ENCODE data around the gene TMEM138. TPM values are rescaled to one million over a fixed set of nuclear protein-coding genes. Genes with fewer than 3 reads are reported as not detected.

Gene TMEM138
- total RNA-seq, 1 experiment from 2014 or later, result 43.6 TPM

- Histone ChIP-seq H2BK12ac (ENCODE audit: insufficient read length, low read depth, low read length) (no peak within 1 kb of the TSS), H4K5ac (ENCODE audit: insufficient read length, low read depth, low read length) (peak within 1 kb of the TSS; percentile 90), H2BK5ac (ENCODE audit: insufficient read length, low read length) (peak within 1 kb of the TSS; percentile 79), H3K27ac (ENCODE audit: insufficient read length, low read depth, low read length) (peak within 1 kb of the TSS; percentile 78), H2BK15ac (ENCODE audit: low read depth, low read length) (no peak within 1 kb of the TSS), H3T11ph (ENCODE audit: low read length) (no peak within 1 kb of the TSS), H2AFZ (ENCODE audit: low read length) (no peak within 1 kb of the TSS), H4K20me1 (ENCODE audit: control insufficient read depth, insufficient read depth, insufficient read length) (no peaks in the 10 kb centered on the region), H3K79me2 (ENCODE audit: insufficient read depth, low read length) (peaks cover 25% of the 10 kb centered on the region), H3K27me3 (ENCODE audit: insufficient read depth, low read length) (no peaks in the 10 kb centered on the region), H3K23me2 (ENCODE audit: insufficient read length, low read depth, low read length, poor library complexity, severe bottlenecking) (peaks cover 13% of the 10 kb centered on the region), H2BK120ac (ENCODE audit: low read depth, low read length, poor library complexity, severe bottlenecking) (no peak within 1 kb of the TSS), H3K4ac (ENCODE audit: low read depth, low read length) (peak within 1 kb of the TSS; percentile 44), H2BK20ac (ENCODE audit: low read depth, low read length, poor library complexity, severe bottlenecking) (no peak within 1 kb of the TSS), H3K14ac (ENCODE audit: insufficient read depth, low read length) (peak within 1 kb of the TSS; percentile 99), H3K4me1 (ENCODE audit: insufficient read depth, low read length) (peaks cover 5% of the 10 kb centered on the region), H3K9me3 (ENCODE audit: control insufficient read depth, low read depth, low read length) (no peaks in the 10 kb centered on the region), H3K23ac (ENCODE audit: insufficient read length, low read depth, low read length) (no peak within 1 kb of the TSS), H4K91ac (ENCODE audit: insufficient read length, low read depth, low read length) (peak within 1 kb of the TSS; percentile 15), H2AK5ac (ENCODE audit: insufficient read length, low read length) (no peak within 1 kb of the TSS), H3K9ac (ENCODE audit: extremely low read depth, insufficient read length, low read length) (peak within 1 kb of the TSS; percentile 97), H4K8ac (replicated peaks; ENCODE audit: insufficient read length, low read depth, low read length) (no peak within 1 kb of the TSS), H3K18ac (ENCODE audit: insufficient read length, low read depth, low read length) (peak within 1 kb of the TSS; percentile 97), H3K79me1 (ENCODE audit: insufficient read depth, low read depth, low read length, poor library complexity, severe bottlenecking) (no peaks in the 10 kb centered on the region), H3K56ac (ENCODE audit: insufficient read length, low read depth, low read length) (peak within 1 kb of the TSS; percentile 76), H3K4me2 (ENCODE audit: insufficient read depth, insufficient read length, low read length) (peak within 1 kb of the TSS; percentile 94)
- WGBS (ENCODE audit: extremely low coverage, insufficient read length, low lambda C conversion rate), result no CpG with 5 or more reads among the region's 81 CpGs
- H3K27ac Mint-ChIP-seq, result peak within 1 kb of the TSS; percentile 97 to 99 (median 98)
- H3K4me1 Mint-ChIP-seq, result peaks cover 39 to 45% of the 10 kb centered on the region in 2 experiments
- H3K27me3 Mint-ChIP-seq (ENCODE audit: low read depth), result no peaks in the 10 kb centered on the region
- TF ChIP-seq, protein P1, sequence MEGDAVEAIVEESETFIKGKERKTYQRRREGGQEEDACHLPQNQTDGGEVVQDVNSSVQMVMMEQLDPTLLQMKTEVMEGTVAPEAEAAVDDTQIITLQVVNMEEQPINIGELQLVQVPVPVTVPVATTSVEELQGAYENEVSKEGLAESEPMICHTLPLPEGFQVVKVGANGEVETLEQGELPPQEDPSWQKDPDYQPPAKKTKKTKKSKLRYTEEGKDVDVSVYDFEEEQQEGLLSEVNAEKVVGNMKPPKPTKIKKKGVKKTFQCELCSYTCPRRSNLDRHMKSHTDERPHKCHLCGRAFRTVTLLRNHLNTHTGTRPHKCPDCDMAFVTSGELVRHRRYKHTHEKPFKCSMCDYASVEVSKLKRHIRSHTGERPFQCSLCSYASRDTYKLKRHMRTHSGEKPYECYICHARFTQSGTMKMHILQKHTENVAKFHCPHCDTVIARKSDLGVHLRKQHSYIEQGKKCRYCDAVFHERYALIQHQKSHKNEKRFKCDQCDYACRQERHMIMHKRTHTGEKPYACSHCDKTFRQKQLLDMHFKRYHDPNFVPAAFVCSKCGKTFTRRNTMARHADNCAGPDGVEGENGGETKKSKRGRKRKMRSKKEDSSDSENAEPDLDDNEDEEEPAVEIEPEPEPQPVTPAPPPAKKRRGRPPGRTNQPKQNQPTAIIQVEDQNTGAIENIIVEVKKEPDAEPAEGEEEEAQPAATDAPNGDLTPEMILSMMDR (conservative IDR thresholded peaks at IDR 0.05), result no peak
- no peaks in the 10 kb centered on the region for H3K9me3 Mint-ChIP-seq
- H3K36me3 Mint-ChIP-seq (ENCODE audit: insufficient read depth in 1 of 3, low read depth in 3 of 3), result peaks cover 22 to 37% (median 30%) of the 10 kb centered on the region in 3 experiments; a peak in 6 of 7 replicates
- DNase-seq, result peak; percentile 99
- H3K4me3 Mint-ChIP-seq, result peak within 1 kb of the TSS; percentile 95 to 98
Measured at GRCh38 chr11:61332797-61333549, 29.2 kb upstream of the TMEM138 start, which contains the start of the genes DDB1 and TKFC. Gene DDB1, minus strand, starts transcription at chr11:61333105. Its CDS starts 137 bp downstream, at chr11:61332968. Gene TKFC, plus strand, starts transcription at chr11:61333228. Its CDS starts 1,501 bp downstream, at chr11:61334729.
